WTC11 (cell line): Measurements from ENCODE around the gene MED4. TPM values are rescaled to one million over a fixed set of nuclear protein-coding genes. Genes with fewer than 3 reads are reported as not detected.

ENCODE experiments used
- ATAC-seq: fragments of 200-7000 bp; cut with Tn5 transposase; 2 replicates; pipeline ENCODE4 v1.10.0; 2021; ENCODE audit warnings: mild to moderate bottlenecking, moderate library complexity
- CTCF ChIA-PET: fragments of 300-600 bp; sonication (Branson Sonifier 250); formaldehyde crosslinking; loops from one replicate; lab custom pipeline; 2021; ENCODE audit warnings: antibody characterized with exemption; lab: Charles Lee
- POLR2A ChIA-PET: fragments of 350-600 bp; sonication (Branson Sonifier 250); formaldehyde crosslinking; loops from one replicate; lab custom pipeline; 2021; ENCODE audit warnings: antibody characterized with exemption; lab: Charles Lee
- DNase-seq: peaks from one replicate; pipeline ENCODE4 v3.0.0; 2021; ENCODE audit warnings: low spot score
- H3K27ac Mint-ChIP-seq: 2 replicates; pipeline ENCODE4 v1.8.0; 2021; ENCODE audit warnings: mixed read lengths
- H3K27me3 Mint-ChIP-seq: 2 replicates; pipeline ENCODE4 v1.8.0; 2021; ENCODE audit warnings: low read depth, mild to moderate bottlenecking, moderate library complexity, mixed read lengths
- H3K36me3 Mint-ChIP-seq: 2 replicates; pipeline ENCODE4 v1.8.0; 2021; ENCODE audit warnings: mixed read lengths
- H3K4me1 Mint-ChIP-seq: 2 replicates; pipeline ENCODE4 v1.8.0; 2022; ENCODE audit warnings: mixed read lengths
- H3K4me3 Mint-ChIP-seq: 2 replicates; pipeline ENCODE4 v1.8.0; 2021; ENCODE audit warnings: mild to moderate bottlenecking, moderate library complexity, mixed read lengths
- H3K9me3 Mint-ChIP-seq: 2 replicates; pipeline ENCODE4 v1.8.0; 2021; ENCODE audit warnings: mixed read lengths
- FOXJ3 ChIP-seq: sonication (generic); formaldehyde crosslinking; IDR thresholded peaks from 2 replicates; pipeline ENCODE4 v1.9.0; 2021; ENCODE audit warnings: missing genetic modification reagents, mild to moderate bottlenecking, borderline replicate concordance
- JUN ChIP-seq: sonication (generic); formaldehyde crosslinking; IDR thresholded peaks from 2 replicates; pipeline ENCODE4 v1.8.0; 2023; ENCODE audit warnings: mild to moderate bottlenecking, missing genetic modification reagents
- NR1H2 ChIP-seq: sonication (generic); formaldehyde crosslinking; IDR thresholded peaks from 2 replicates; pipeline ENCODE4 v1.9.0; 2021; ENCODE audit warnings: mild to moderate bottlenecking, moderate library complexity, missing genetic modification reagents
- NR2C2 ChIP-seq: sonication (generic); formaldehyde crosslinking; IDR thresholded peaks from 2 replicates; pipeline ENCODE4 v1.8.0; 2022; ENCODE audit warnings: mild to moderate bottlenecking, missing genetic modification reagents
- PRRX2 ChIP-seq: fragments of 250-450 bp; sonication (Bioruptor Pico); IDR thresholded peaks from 2 replicates; pipeline ENCODE4 v1.8.0; 2021; ENCODE audit warnings: mild to moderate bottlenecking
- SMAD4 ChIP-seq: sonication (generic); formaldehyde crosslinking; IDR thresholded peaks from 2 replicates; pipeline ENCODE4 v1.8.0; 2022; ENCODE audit warnings: mild to moderate bottlenecking, missing genetic modification reagents
- ZNF232 ChIP-seq: sonication (generic); formaldehyde crosslinking; IDR thresholded peaks from 2 replicates; pipeline ENCODE4 v1.8.0; 2022; ENCODE audit warnings: mild to moderate bottlenecking, missing genetic modification reagents
- total RNA-seq: library from RNA; stranded (reverse); gene quantifications from 3 replicates; pipeline ENCODE4 v1.2.3, GENCODE V29; 2021
- TF ChIP-seq, protein P1 (sequence below): fragments of 250-450 bp; sonication (Bioruptor Pico); IDR thresholded peaks from 2 replicates; pipeline ENCODE4 v1.9.0; 2021; ENCODE audit warnings: mild to moderate bottlenecking, borderline replicate concordance
- TF ChIP-seq, protein P2 (sequence below): sonication (generic); formaldehyde crosslinking; IDR thresholded peaks from 2 replicates; pipeline ENCODE4 v1.8.0; 2023; ENCODE audit warnings: missing genetic modification reagents
- TF ChIP-seq, protein P3 (sequence below): sonication (generic); formaldehyde crosslinking; IDR thresholded peaks from 2 replicates; pipeline ENCODE4 v1.8.1; 2022; ENCODE audit warnings: mild to moderate bottlenecking, moderate library complexity, missing genetic modification reagents
- TF ChIP-seq, protein P4 (sequence below): sonication (generic); formaldehyde crosslinking; IDR thresholded peaks from 2 replicates; pipeline ENCODE4 v1.8.1; 2023; ENCODE audit warnings: mild to moderate bottlenecking, missing genetic modification reagents
- TF ChIP-seq, protein P5 (sequence below): sonication (generic); formaldehyde crosslinking; IDR thresholded peaks from 2 replicates; pipeline ENCODE4 v1.8.1; 2023; ENCODE audit warnings: mild to moderate bottlenecking, moderate library complexity, missing genetic modification reagents
- TF ChIP-seq, protein P6 (sequence below): sonication (generic); formaldehyde crosslinking; conservative IDR thresholded peaks from 2 replicates; pipeline ENCODE4 v1.8.1; 2023; ENCODE audit warnings: mild to moderate bottlenecking, low read depth, missing genetic modification reagents, moderate library complexity

The MED4 gene
- total RNA-seq, 1 experiment from 2014 or later = 48.1 TPM

DNA sequence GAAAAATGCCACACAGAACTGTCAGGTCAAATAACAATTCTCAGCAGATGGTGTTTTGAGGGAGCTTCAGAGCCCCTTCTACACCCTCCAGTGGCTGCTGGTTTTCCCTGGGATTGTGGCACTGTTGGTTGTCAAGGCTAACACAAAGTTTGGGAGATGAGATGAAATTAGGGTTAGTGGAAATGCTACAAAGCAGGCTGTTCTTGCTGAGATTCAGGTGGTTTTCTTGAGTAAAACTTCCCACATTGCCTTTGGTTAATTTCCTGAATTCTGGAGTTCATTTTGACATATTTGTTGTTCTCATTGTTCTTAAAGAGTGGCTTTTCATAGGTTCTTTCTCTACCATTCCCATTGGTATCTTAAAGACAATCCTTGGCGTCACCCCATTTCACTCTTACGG is 22.1 kb downstream of the MED4 start (continued):
- TF ChIP-seq ZNF232 (CRISPR knock-in tag) (no peak), PRRX2 (CRISPR knock-in tag) (no peak)
- TF ChIP-seq, protein P1, sequence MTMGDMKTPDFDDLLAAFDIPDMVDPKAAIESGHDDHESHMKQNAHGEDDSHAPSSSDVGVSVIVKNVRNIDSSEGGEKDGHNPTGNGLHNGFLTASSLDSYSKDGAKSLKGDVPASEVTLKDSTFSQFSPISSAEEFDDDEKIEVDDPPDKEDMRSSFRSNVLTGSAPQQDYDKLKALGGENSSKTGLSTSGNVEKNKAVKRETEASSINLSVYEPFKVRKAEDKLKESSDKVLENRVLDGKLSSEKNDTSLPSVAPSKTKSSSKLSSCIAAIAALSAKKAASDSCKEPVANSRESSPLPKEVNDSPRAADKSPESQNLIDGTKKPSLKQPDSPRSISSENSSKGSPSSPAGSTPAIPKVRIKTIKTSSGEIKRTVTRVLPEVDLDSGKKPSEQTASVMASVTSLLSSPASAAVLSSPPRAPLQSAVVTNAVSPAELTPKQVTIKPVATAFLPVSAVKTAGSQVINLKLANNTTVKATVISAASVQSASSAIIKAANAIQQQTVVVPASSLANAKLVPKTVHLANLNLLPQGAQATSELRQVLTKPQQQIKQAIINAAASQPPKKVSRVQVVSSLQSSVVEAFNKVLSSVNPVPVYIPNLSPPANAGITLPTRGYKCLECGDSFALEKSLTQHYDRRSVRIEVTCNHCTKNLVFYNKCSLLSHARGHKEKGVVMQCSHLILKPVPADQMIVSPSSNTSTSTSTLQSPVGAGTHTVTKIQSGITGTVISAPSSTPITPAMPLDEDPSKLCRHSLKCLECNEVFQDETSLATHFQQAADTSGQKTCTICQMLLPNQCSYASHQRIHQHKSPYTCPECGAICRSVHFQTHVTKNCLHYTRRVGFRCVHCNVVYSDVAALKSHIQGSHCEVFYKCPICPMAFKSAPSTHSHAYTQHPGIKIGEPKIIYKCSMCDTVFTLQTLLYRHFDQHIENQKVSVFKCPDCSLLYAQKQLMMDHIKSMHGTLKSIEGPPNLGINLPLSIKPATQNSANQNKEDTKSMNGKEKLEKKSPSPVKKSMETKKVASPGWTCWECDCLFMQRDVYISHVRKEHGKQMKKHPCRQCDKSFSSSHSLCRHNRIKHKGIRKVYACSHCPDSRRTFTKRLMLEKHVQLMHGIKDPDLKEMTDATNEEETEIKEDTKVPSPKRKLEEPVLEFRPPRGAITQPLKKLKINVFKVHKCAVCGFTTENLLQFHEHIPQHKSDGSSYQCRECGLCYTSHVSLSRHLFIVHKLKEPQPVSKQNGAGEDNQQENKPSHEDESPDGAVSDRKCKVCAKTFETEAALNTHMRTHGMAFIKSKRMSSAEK (CRISPR knock-in tag) = no peak

DNA sequence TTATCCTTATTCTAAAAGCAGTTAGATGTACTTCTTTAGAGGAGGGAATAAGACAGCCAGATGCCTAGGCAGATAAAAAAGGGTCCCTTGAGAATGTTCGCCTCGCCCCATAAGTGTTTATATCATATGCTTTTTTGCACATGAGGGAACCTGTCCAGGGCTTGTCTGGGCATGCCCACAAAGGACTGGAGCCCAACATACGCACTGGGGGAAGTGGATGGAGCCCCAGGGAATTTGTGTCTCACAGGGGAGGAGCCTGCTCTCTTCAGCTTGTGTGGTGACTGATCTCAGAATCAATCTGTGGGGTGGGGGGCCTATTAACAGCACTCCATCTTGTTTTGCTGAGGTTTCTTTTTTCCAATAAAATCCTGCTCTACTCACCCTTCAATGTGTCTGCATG is 22.6 kb downstream of the MED4 start:
- Mint-ChIP-seq H3K27me3 (peaks cover 12% of the 10 kb centered on the region), H3K27ac (no peak overlapping the region), H3K4me1 (no peaks in the 10 kb centered on the region), H3K4me3 (no peak overlapping the region), H3K9me3 (peaks cover 87% of the 10 kb centered on the region), H3K36me3 (peaks cover 100% of the 10 kb centered on the region)
- CTCF ChIA-PET = no interaction called here
- TF ChIP-seq, protein P2, sequence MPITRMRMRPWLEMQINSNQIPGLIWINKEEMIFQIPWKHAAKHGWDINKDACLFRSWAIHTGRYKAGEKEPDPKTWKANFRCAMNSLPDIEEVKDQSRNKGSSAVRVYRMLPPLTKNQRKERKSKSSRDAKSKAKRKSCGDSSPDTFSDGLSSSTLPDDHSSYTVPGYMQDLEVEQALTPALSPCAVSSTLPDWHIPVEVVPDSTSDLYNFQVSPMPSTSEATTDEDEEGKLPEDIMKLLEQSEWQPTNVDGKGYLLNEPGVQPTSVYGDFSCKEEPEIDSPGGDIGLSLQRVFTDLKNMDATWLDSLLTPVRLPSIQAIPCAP (CRISPR knock-in tag) = no peak
- TF ChIP-seq, protein P3, sequence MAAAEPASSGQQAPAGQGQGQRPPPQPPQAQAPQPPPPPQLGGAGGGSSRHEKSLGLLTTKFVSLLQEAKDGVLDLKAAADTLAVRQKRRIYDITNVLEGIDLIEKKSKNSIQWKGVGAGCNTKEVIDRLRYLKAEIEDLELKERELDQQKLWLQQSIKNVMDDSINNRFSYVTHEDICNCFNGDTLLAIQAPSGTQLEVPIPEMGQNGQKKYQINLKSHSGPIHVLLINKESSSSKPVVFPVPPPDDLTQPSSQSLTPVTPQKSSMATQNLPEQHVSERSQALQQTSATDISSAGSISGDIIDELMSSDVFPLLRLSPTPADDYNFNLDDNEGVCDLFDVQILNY (CRISPR knock-in tag) = no peak
- TF ChIP-seq FOXJ3 (CRISPR knock-in tag) = no peak
- no peak for TF ChIP-seq SMAD4 (CRISPR knock-in tag)
- TF ChIP-seq NR1H2 (CRISPR knock-in tag) = no peak
- TF ChIP-seq, protein P4, sequence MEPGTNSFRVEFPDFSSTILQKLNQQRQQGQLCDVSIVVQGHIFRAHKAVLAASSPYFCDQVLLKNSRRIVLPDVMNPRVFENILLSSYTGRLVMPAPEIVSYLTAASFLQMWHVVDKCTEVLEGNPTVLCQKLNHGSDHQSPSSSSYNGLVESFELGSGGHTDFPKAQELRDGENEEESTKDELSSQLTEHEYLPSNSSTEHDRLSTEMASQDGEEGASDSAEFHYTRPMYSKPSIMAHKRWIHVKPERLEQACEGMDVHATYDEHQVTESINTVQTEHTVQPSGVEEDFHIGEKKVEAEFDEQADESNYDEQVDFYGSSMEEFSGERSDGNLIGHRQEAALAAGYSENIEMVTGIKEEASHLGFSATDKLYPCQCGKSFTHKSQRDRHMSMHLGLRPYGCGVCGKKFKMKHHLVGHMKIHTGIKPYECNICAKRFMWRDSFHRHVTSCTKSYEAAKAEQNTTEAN (CRISPR knock-in tag) = no peak
- no peak for TF ChIP-seq JUN
- TF ChIP-seq, protein P5, sequence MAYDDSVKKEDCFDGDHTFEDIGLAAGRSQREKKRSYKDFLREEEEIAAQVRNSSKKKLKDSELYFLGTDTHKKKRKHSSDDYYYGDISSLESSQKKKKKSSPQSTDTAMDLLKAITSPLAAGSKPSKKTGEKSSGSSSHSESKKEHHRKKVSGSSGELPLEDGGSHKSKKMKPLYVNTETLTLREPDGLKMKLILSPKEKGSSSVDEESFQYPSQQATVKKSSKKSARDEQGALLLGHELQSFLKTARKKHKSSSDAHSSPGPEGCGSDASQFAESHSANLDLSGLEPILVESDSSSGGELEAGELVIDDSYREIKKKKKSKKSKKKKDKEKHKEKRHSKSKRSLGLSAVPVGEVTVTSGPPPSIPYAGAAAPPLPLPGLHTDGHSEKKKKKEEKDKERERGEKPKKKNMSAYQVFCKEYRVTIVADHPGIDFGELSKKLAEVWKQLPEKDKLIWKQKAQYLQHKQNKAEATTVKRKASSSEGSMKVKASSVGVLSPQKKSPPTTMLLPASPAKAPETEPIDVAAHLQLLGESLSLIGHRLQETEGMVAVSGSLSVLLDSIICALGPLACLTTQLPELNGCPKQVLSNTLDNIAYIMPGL (CRISPR knock-in tag) = no peak
- TF ChIP-seq, protein P6, sequence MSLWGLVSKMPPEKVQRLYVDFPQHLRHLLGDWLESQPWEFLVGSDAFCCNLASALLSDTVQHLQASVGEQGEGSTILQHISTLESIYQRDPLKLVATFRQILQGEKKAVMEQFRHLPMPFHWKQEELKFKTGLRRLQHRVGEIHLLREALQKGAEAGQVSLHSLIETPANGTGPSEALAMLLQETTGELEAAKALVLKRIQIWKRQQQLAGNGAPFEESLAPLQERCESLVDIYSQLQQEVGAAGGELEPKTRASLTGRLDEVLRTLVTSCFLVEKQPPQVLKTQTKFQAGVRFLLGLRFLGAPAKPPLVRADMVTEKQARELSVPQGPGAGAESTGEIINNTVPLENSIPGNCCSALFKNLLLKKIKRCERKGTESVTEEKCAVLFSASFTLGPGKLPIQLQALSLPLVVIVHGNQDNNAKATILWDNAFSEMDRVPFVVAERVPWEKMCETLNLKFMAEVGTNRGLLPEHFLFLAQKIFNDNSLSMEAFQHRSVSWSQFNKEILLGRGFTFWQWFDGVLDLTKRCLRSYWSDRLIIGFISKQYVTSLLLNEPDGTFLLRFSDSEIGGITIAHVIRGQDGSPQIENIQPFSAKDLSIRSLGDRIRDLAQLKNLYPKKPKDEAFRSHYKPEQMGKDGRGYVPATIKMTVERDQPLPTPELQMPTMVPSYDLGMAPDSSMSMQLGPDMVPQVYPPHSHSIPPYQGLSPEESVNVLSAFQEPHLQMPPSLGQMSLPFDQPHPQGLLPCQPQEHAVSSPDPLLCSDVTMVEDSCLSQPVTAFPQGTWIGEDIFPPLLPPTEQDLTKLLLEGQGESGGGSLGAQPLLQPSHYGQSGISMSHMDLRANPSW = no peak
- TF ChIP-seq NR2C2 (CRISPR knock-in tag) = no peak
- ATAC-seq (no peak), DNase-seq (no peak)
- POLR2A ChIA-PET = no interaction called here
